ENCODE results near the gene AKAP10.

The AKAP10 gene

GRCh38 chr17:19939993-19940721, 37.5 kb downstream of the AKAP10 start:
- CTCF ChIA-PET, result no interaction called here
- no peak for DNase-seq (ENCODE audit: extremely low spot score)
- TF ChIP-seq LEF1 (IDR thresholded peaks at IDR 0.05; ENCODE audit: borderline replicate concordance), result no peak
- no peak for TF ChIP-seq SUZ12 (IDR thresholded peaks at IDR 0.05)
- no peak for TF ChIP-seq FOXM1 (IDR thresholded peaks at IDR 0.05; ENCODE audit: borderline replicate concordance)
- TF ChIP-seq HDGF (IDR thresholded peaks at IDR 0.05; ENCODE audit: borderline replicate concordance), result no peak
- TF ChIP-seq, protein P1, sequence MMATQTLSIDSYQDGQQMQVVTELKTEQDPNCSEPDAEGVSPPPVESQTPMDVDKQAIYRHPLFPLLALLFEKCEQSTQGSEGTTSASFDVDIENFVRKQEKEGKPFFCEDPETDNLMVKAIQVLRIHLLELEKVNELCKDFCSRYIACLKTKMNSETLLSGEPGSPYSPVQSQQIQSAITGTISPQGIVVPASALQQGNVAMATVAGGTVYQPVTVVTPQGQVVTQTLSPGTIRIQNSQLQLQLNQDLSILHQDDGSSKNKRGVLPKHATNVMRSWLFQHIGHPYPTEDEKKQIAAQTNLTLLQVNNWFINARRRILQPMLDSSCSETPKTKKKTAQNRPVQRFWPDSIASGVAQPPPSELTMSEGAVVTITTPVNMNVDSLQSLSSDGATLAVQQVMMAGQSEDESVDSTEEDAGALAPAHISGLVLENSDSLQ (IDR thresholded peaks at IDR 0.05), result no peak
- TF ChIP-seq FOXK2 (IDR thresholded peaks at IDR 0.05), result no peak
- TF ChIP-seq L3MBTL2 (conservative IDR thresholded peaks at IDR 0.05), result no peak
- no peak for TF ChIP-seq NFRKB (IDR thresholded peaks at IDR 0.05)
- no peak for TF ChIP-seq CTBP1 (IDR thresholded peaks at IDR 0.05; ENCODE audit: borderline replicate concordance)
- no peak for TF ChIP-seq ARNT (IDR thresholded peaks at IDR 0.05)
- POLR2A ChIA-PET, result no interaction called here

GRCh38 chr17:19938736-19939135, 38.9 kb downstream of the AKAP10 start:
- ChIA-PET CTCF (interaction anchor here (0.6 kb wide), 1 partner anchor 68 kb away, joined by 3 read pairs; no protein-coding TSS in a partner anchor), POLR2A (no interaction called here)
- no peak for TF ChIP-seq ZNF384 (IDR thresholded peaks at IDR 0.05)
- no peak for TF ChIP-seq FOXM1 (IDR thresholded peaks at IDR 0.05; ENCODE audit: borderline replicate concordance)
- TF ChIP-seq SUZ12 (IDR thresholded peaks at IDR 0.05), result no peak
- TF ChIP-seq NFRKB (IDR thresholded peaks at IDR 0.05), result no peak
- TF ChIP-seq TARDBP (IDR thresholded peaks at IDR 0.05), result no peak
- TF ChIP-seq FOXK2 (IDR thresholded peaks at IDR 0.05), result no peak
- TF ChIP-seq, protein P1 (IDR thresholded peaks at IDR 0.05), result no peak
- no peak for TF ChIP-seq ELF4 (IDR thresholded peaks at IDR 0.05)
- no peak for TF ChIP-seq L3MBTL2 (conservative IDR thresholded peaks at IDR 0.05)
- no peak for DNase-seq (ENCODE audit: extremely low spot score)

GRCh38 chr17:19937522-19937921, 40.1 kb downstream of the AKAP10 start:
- ChIA-PET POLR2A (no interaction called here), CTCF (no interaction called here)
- TF ChIP-seq SUZ12 (IDR thresholded peaks at IDR 0.05), result no peak
- TF ChIP-seq ARNT (IDR thresholded peaks at IDR 0.05), result no peak
- TF ChIP-seq BHLHE40 (IDR thresholded peaks at IDR 0.05; ENCODE audit: borderline replicate concordance), result no peak
- TF ChIP-seq, protein P1 (IDR thresholded peaks at IDR 0.05), result no peak
- no peak for TF ChIP-seq CTBP1 (IDR thresholded peaks at IDR 0.05; ENCODE audit: borderline replicate concordance)
- TF ChIP-seq ELF4 (IDR thresholded peaks at IDR 0.05), result no peak
- no peak for DNase-seq (ENCODE audit: extremely low spot score)

DNA sequence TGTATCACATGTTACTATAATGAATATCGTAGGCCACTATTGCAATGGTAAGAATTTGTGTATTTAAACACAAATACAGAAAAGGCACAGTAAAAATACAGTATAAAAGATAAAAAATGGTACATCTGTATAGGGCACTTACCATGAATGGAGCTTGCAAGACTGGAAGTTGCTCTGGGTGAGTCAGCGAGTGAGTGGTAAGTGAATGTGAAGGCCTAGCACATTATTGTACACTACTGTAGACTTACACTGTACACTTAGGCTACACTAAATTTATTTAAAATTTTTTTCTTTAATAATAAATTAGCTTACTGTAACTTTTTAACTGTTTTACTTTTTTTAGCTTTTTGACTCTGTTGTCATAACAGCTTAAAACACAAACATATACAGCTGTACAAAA, 42.5 kb downstream of the AKAP10 start:
- POLR2A ChIA-PET, result no interaction called here
- TF ChIP-seq NFRKB (IDR thresholded peaks at IDR 0.05) (no peak), ZNF384 (IDR thresholded peaks at IDR 0.05) (no peak), ELF4 (IDR thresholded peaks at IDR 0.05) (no peak), FOXM1 (IDR thresholded peaks at IDR 0.05; ENCODE audit: borderline replicate concordance) (no peak), FOXK2 (IDR thresholded peaks at IDR 0.05) (no peak), ARNT (IDR thresholded peaks at IDR 0.05) (no peak), CTBP1 (IDR thresholded peaks at IDR 0.05; ENCODE audit: borderline replicate concordance) (no peak), FOXA1 (IDR thresholded peaks at IDR 0.05) (no peak), SUZ12 (IDR thresholded peaks at IDR 0.05) (no peak), L3MBTL2 (conservative IDR thresholded peaks at IDR 0.05) (no peak), TARDBP (IDR thresholded peaks at IDR 0.05) (no peak), LEF1 (IDR thresholded peaks at IDR 0.05; ENCODE audit: borderline replicate concordance) (no peak), SP1 (IDR thresholded peaks at IDR 0.05) (no peak), BHLHE40 (IDR thresholded peaks at IDR 0.05; ENCODE audit: borderline replicate concordance) (no peak), HDGF (IDR thresholded peaks at IDR 0.05; ENCODE audit: borderline replicate concordance) (no peak)
- TF ChIP-seq, protein P1 (IDR thresholded peaks at IDR 0.05), result no peak
- DNase-seq (ENCODE audit: extremely low spot score), result no peak
- CTCF ChIA-PET, result interaction anchor here (0.9 kb wide), 1 partner anchor 29 kb away, joined by 3 read pairs; no protein-coding TSS in a partner anchor

DNA sequence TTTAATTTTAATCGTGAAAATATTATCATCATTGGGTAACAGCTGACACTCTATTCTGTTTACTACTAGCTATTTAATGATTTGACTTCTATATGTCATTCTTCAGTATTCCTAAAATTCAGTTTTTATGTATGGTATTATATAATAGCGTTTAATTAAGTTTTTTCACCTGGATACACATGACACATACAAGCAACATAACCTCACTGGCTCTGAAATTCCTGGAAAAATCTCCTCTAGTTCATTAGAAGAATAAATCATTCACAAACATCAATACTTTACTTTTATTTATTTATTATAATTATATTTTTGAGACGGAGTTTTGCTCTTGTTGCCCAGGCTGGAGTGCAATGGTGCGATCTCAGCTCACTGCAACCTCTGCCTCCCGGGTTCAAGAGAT, 44.0 kb downstream of the AKAP10 start:
- TF ChIP-seq SUZ12 (IDR thresholded peaks at IDR 0.05) (no peak), SP1 (IDR thresholded peaks at IDR 0.05) (no peak), LEF1 (IDR thresholded peaks at IDR 0.05; ENCODE audit: borderline replicate concordance) (no peak)
- ChIA-PET CTCF (no interaction called here), POLR2A (no interaction called here)
- no peak for DNase-seq (ENCODE audit: extremely low spot score)

DNA sequence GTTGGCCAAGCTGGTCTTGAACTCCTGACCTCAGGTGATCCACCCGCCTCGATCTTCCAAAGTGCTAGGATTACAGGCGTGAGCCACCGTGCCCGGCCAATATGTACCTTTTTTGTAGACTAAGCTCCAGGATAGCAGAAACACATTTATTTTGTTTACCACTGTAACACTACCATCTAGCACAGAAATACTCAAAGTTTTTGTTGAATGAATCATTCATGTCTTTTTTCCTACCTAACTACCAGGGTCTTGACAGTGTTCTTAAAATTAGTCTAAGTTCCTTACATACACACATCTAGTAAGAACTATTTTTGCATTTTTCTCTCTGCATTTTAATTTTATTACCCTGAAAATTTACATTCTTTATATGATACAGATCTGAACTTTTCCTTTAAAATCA, 44.4 kb downstream of the AKAP10 start:
- ChIA-PET POLR2A (no interaction called here), CTCF (no interaction called here)
- TF ChIP-seq FOXK2 (IDR thresholded peaks at IDR 0.05) (no peak), SP1 (IDR thresholded peaks at IDR 0.05) (no peak), SUZ12 (IDR thresholded peaks at IDR 0.05) (no peak)
- no peak for DNase-seq (ENCODE audit: extremely low spot score)

Data from HEK293T (cell line).